IPS DF 6.9 (cell line): ENCODE results near the gene FAM153A.
"Not testable (repeated sequence)": the region's sequence is repeated elsewhere in the genome, so short reads cannot be mapped to it uniquely, and the experiment has no call there.

Experiments
- DNase-seq: peaks from one replicate; pipeline ENCODE4 v3.0.0-alpha.2; 2013; ENCODE audit warnings: low read depth, low spot score
- H3K27ac ChIP-seq: one replicate; pipeline ENCODE4 v1.5.1; 2013; ENCODE audit warnings: low read length, control low read depth
- H3K27me3 ChIP-seq: 2 replicates; pipeline ENCODE4 v1.6.1; 2013; ENCODE audit warnings: mild to moderate bottlenecking, low read length; ENCODE audit not compliant: control insufficient read depth, insufficient read depth
- H3K36me3 ChIP-seq: 2 replicates; pipeline ENCODE4 v1.6.1; 2013; ENCODE audit warnings: low read length; ENCODE audit not compliant: control insufficient read depth, insufficient read depth
- H3K4me1 ChIP-seq: 2 replicates; pipeline ENCODE4 v1.6.1; 2013; ENCODE audit warnings: low read length; ENCODE audit not compliant: control insufficient read depth, insufficient read depth
- H3K4me3 ChIP-seq: 2 replicates; pipeline ENCODE4 v1.5.1; 2013; ENCODE audit warnings: mild to moderate bottlenecking, low read length
- H3K9me3 ChIP-seq: 2 replicates; pipeline ENCODE4 v1.6.1; 2013; ENCODE audit warnings: low read length, inconsistent platforms; ENCODE audit not compliant: control insufficient read depth, insufficient read depth
- WGBS: extraction: QIAGEN DNeasy Blood & Tissue Kit; methylation state at CpG from one replicate; pipeline ENCODE4 v1.1.7; 2013; ENCODE audit warnings: mixed read lengths, missing lambda C conversion rate; ENCODE audit not compliant: insufficient read length, insufficient coverage; 5-methylcytosine and 5-hydroxymethylcytosine counted together

FAM153A gene

GRCh38 chr5:177692507-177692906 is 90.2 kb downstream of the FAM153A start:
- not testable (repeated sequence) for H3K36me3 ChIP-seq, H3K27ac ChIP-seq, H3K9me3 ChIP-seq, DNase-seq, H3K4me3 ChIP-seq, H3K4me1 ChIP-seq, H3K27me3 ChIP-seq
- WGBS, result no CpG with 5 or more reads among the region's 1 CpG

- H3K27me3 ChIP-seq, H3K9me3 ChIP-seq, DNase-seq, H3K4me1 ChIP-seq, H3K27ac ChIP-seq, H3K36me3 ChIP-seq, H3K4me3 ChIP-seq: not testable (repeated sequence)
- WGBS, result no CpG with 5 or more reads among the region's 12 CpGs
Measured at GRCh38 chr5:177689011-177689610, 93.6 kb downstream of the FAM153A start.

- H3K36me3 ChIP-seq, result not testable (repeated sequence)
- no CpG with 5 or more reads among the region's 32 CpGs for WGBS
Measured at GRCh38 chr5:177688091-177688490, 94.6 kb downstream of the FAM153A start.

GRCh38 chr5:177681920-177682319 is 100.8 kb downstream of the FAM153A start:
- H3K27me3 ChIP-seq, H3K4me3 ChIP-seq, DNase-seq, H3K9me3 ChIP-seq, H3K4me1 ChIP-seq, H3K27ac ChIP-seq, H3K36me3 ChIP-seq: not testable (repeated sequence)
- WGBS, result no CpG with 5 or more reads among the region's 1 CpG

More at GRCh38 chr5:177688091-177688490, 94.6 kb downstream of the FAM153A start:
- not testable (repeated sequence) for H3K4me3 ChIP-seq, H3K27me3 ChIP-seq, DNase-seq, H3K9me3 ChIP-seq, H3K4me1 ChIP-seq, H3K27ac ChIP-seq
